GM12878 (cell line): ENCODE data around the gene AUNIP. TPM values are rescaled to one million over a fixed set of nuclear protein-coding genes. Genes with fewer than 3 reads are reported as not detected.

Experiments
- ATAC-seq: fragments of 200-7000 bp; cut with Tn5 transposase; 3 replicates; pipeline ENCODE4 v1.9.1; 2020; ENCODE audit warnings: mild to moderate bottlenecking, moderate library complexity
- BruUV-seq: library from RNA; stranded (reverse); fragments of 400-500 nt; replicated peaks from 2 replicates; lab custom pipeline; 2021; lab: Mats Ljungman, UMichigan
- CTCF ChIA-PET: fragments of 300-600 bp; sonication (Branson Sonifier 250); formaldehyde crosslinking; extraction: SDS; loops from one replicate; lab custom pipeline; 2021; ENCODE audit warnings: inconsistent platforms; lab: Yijun Ruan, JAX
- POLR2A ChIA-PET: fragments of 350-600 bp; formaldehyde crosslinking; extraction: SDS; loops from one replicate; lab custom pipeline; 2021; ENCODE audit warnings: inconsistent platforms; lab: Charles Lee
- RAD21 ChIA-PET: fragments of 300-600 bp; sonication (Branson Sonifier 250); formaldehyde crosslinking; loops from one replicate; lab custom pipeline; 2023; ENCODE audit warnings: antibody characterized with exemption; ENCODE audit not compliant: unreplicated experiment; lab: Charles Lee
- SMC1A ChIA-PET: fragments of 300-600 bp; sonication (Branson Sonifier 250); formaldehyde crosslinking; loops from one replicate; lab custom pipeline; 2023; ENCODE audit not compliant: unreplicated experiment, uncharacterized antibody; lab: Charles Lee
- DNase-seq: peaks from one replicate; pipeline ENCODE4 v3.0.0-alpha.2; 2011; ENCODE audit warnings: low read depth, low spot score
- FAIRE-seq: peaks from 3 replicates; lab custom pipeline; 2011; peaks lifted over from hg19 to GRCh38; lab: Jason Lieb, UNC
- H2AFZ ChIP-seq: 2 replicates; pipeline ENCODE4 v1.6.0; 2011; ENCODE audit warnings: low read depth, low read length, control low read depth; ENCODE audit not compliant: control insufficient read depth
- H3K27ac ChIP-seq: 2 replicates; pipeline ENCODE4 v1.5.1; 2011; ENCODE audit warnings: control low read depth; ENCODE audit not compliant: control insufficient read depth, insufficient read depth
- H3K27me3 ChIP-seq, 2 experiments: replicated peaks in 1 of 2; 2 replicates each; pipeline versions ENCODE4 v1.6.0 to v1.6.1; 2011; ENCODE audit warnings: low read length in 1 of 2; ENCODE audit not compliant: control insufficient read depth in 2 of 2, insufficient read depth in 2 of 2
- H3K36me3 ChIP-seq, 2 experiments: 2 replicates each; pipeline ENCODE4 v1.5.1; 2011; ENCODE audit warnings: low read length in 1 of 2; ENCODE audit not compliant: control insufficient read depth in 2 of 2, insufficient read depth in 2 of 2
- H3K4me1 ChIP-seq: 2 replicates; pipeline ENCODE4 v1.6.1; 2011; ENCODE audit warnings: mild to moderate bottlenecking, low read length, moderate library complexity, mixed read lengths; ENCODE audit not compliant: control insufficient read depth, insufficient read depth
- H3K4me2 ChIP-seq: 2 replicates; pipeline ENCODE4 v1.6.0; 2011; ENCODE audit warnings: control low read depth; ENCODE audit not compliant: control insufficient read depth, insufficient read depth
- H3K4me3 ChIP-seq: fragments of 200-600 bp; sonication (generic); 2 replicates; pipeline ENCODE4 v1.5.1; 2016
- H3K79me2 ChIP-seq: 2 replicates; pipeline ENCODE4 v1.6.0; 2011; ENCODE audit warnings: low read length; ENCODE audit not compliant: control insufficient read depth, insufficient read depth
- H3K9ac ChIP-seq: 2 replicates; pipeline ENCODE4 v1.8.0; 2011; ENCODE audit warnings: low read length, control low read depth, mixed read lengths; ENCODE audit not compliant: control insufficient read depth, insufficient read depth
- H3K9me3 ChIP-seq: replicated peaks from 3 replicates; pipeline ENCODE4 v1.5.1; 2011; ENCODE audit warnings: mild to moderate bottlenecking, low read length; ENCODE audit not compliant: control insufficient read depth, insufficient read depth
- H4K20me1 ChIP-seq: 2 replicates; pipeline ENCODE4 v1.6.0; 2011; ENCODE audit not compliant: control insufficient read depth, insufficient read depth
- BHLHE40 ChIP-seq, 2 experiments: fragments of 450-650 bp in 1 of 2; IDR thresholded peaks; 2 replicates each; pipeline ENCODE4 v1.6.1; 2011 to 2017; ENCODE audit warnings: low read depth in 2 of 2, borderline replicate concordance in 1 of 2, improper control_type of control experiment in 1 of 2, low read length in 1 of 2, mild to moderate bottlenecking in 1 of 2
- CUX1 ChIP-seq: IDR thresholded peaks from 2 replicates; pipeline ENCODE4 v1.6.1; 2012; ENCODE audit warnings: improper control_type of control experiment, low read depth, low read length; ENCODE audit not compliant: insufficient replicate concordance
- SMAD5 ChIP-seq: IDR thresholded peaks from 2 replicates; pipeline ENCODE4 v1.6.1; 2016; ENCODE audit warnings: antibody characterized with exemption, low read depth
- WGBS: methylation state at CpG from one replicate; pipeline ENCODE4 v1.1.6; 2016; ENCODE audit warnings: low lambda C conversion rate; ENCODE audit not compliant: insufficient replicate concordance, insufficient coverage; ENCODE audit errors: missing lambda C conversion rate; 5-methylcytosine and 5-hydroxymethylcytosine counted together
- in situ Hi-C: fragments of 300-500 bp; cut with MboI; formaldehyde crosslinking; loops from 9 replicates; pipeline ENCODE4 v1.14.3; 2018; ENCODE audit warnings: mixed read lengths
- intact Hi-C: fragments of 100-400 bp; cut with micrococcal nuclease; formaldehyde crosslinking; loops from one replicate; pipeline ENCODE4 v1.14.2; 2022; ENCODE audit not compliant: unreplicated experiment
- polyA plus RNA-seq, 11 experiments: library from polyadenylated mRNA; depleted of rRNA in 4 of 11; unstranded in 6 of 11; stranded (reverse) in 5 of 11; fragments of >200 nt; fragmentation: Nextera tagmentation in 4 of 11; fragmentation: Illumina TruSeq in 1 of 11; extraction: Ambion mirVana in 4 of 11; extraction: Trizol in 1 of 11; gene quantifications; 1 replicate in 1 of 11; 2 replicates in 10 of 11; pipeline versions ENCODE4 v1.2.1 to v1.2.3, GENCODE V29; 2011 to 2016; ENCODE audit warnings: inconsistent platforms in 2 of 11, missing spikeins in 2 of 11, low read depth in 1 of 11
- total RNA-seq, 4 experiments: library from RNA; depleted of rRNA in 3 of 4; stranded (reverse); fragments of >200 nt in 3 of 4; fragmentation: Illumina TruSeq in 1 of 4; extraction: Trizol in 1 of 4; gene quantifications; 2 replicates each; pipeline versions ENCODE4 v1.2.1 to v1.2.3, GENCODE V29; 2013 to 2021

Gene AUNIP
- total and polyA plus RNA-seq, 10 of the 15 experiments (the other 5 are each of a cell fraction or from before 2014, with no cell fraction given), result 3.9 to 20.0 (median 12.7) TPM

GRCh38 chr1:25813071-25813733, 46.1 kb downstream of the AUNIP start:
- CTCF ChIA-PET, result interaction anchor here (0.9 to 8.1 kb wide), 6 partner anchors 14 to 311 kb away, joined by 3 to 63 read pairs (median 4); partner anchors contain the start of genes PAFAH2 and SELENON
- H3K4me3 ChIP-seq, result no peak overlapping the region
- no peak overlapping the region for H3K4me2 ChIP-seq
- TF ChIP-seq BHLHE40 (IDR thresholded peaks at IDR 0.05; ENCODE audit: borderline replicate concordance in 1 of 2, low read depth in 2 of 2, low read length in 1 of 2) (no peak), CUX1 (no peak), SMAD5 (no peak)
- no peaks in the 10 kb centered on the region for H4K20me1 ChIP-seq
- H3K27me3 ChIP-seq, result no peaks in the 10 kb centered on the region
- intact Hi-C loops (loop anchor here (5.0 kb wide), 1 partner anchor 291 kb away; no protein-coding TSS in a partner anchor), in situ Hi-C loops (loop anchor here (5.0 to 25.0 kb wide), 2 partner anchors 401 to 576 kb away; partner anchors contain the start of gene RHCE)
- 61% methylated on average over 11 of the region's 11 CpGs for WGBS
- H3K27ac ChIP-seq, result no peak overlapping the region
- FAIRE-seq, result no peak
- POLR2A ChIA-PET, result no interaction called here
- ATAC-seq, result no peak
- BruUV-seq, result no TSS peak
- H3K4me1 ChIP-seq, result peaks cover 7% of the 10 kb centered on the region
- DNase-seq, result no peak
- no peaks in the 10 kb centered on the region for H3K79me2 ChIP-seq
- RAD21 ChIA-PET, result no interaction called here
- no peaks in the 10 kb centered on the region for H3K36me3 ChIP-seq
- H2AFZ ChIP-seq, result no peak overlapping the region
- H3K9ac ChIP-seq, result no peak overlapping the region
- SMC1A ChIA-PET, result interaction anchor here (1.6 kb wide), 1 partner anchor 82 kb away, joined by 4 read pairs; no protein-coding TSS in a partner anchor
- no peaks in the 10 kb centered on the region for H3K9me3 ChIP-seq
